ENCODE measurements around the gene ZFYVE28. TPM values are rescaled to one million over a fixed set of nuclear protein-coding genes. Genes with fewer than 3 reads are reported as not detected.
A peak's percentile ranks its signal among the peaks of the same experiment; 100 is the strongest.

The ZFYVE28 gene
- total and polyA plus RNA-seq, 2 of the 8 experiments (the other 6 are each of a cell fraction or from before 2014, with no cell fraction given) = 1.7 to 4.9 TPM

DNA sequence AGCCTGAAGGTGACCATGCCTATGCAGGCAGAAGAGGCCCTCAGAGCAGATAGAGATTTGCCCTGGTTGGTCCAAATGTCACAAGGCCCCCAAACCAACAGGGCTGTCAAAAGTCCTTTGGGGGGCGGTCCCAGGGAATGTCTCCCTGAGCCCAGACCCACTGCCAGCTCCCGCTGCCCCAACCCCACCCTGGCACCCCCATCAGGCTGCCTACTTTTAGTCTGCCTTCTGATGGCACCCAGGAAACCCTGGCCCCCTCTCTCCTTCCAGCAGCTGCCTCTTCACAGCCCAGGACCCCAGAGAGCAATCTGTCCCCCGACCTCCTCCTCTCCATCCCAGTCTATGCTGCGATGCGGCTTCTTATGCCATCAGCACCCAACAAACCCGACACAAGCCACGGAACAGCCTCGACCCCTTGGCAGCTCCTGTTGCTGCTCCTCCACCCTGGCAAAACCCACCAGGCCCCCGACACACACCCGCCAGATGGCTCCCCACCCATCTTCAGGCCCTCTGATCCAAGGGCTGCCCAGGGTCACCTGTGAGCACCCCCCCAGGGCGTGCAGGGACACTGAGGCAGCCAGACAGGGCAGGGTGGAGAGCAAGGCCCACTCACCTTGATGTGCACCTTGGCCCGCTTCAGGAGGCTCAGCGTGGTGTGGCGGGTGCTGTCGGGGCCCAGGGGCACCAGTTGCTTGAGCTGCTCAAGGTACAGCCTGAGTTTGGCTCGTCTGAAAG is 166.5 kb downstream of the ZFYVE28 start:
- Histone ChIP-seq H3K9me3 (ENCODE audit: insufficient read depth in 2 of 2, low read depth in 1 of 2, low read length in 1 of 2) (no peaks in the 10 kb centered on the region), H2BK20ac (ENCODE audit: low read length) (no peak overlapping the region), H2AFZ (ENCODE audit: low read length) (no peak overlapping the region), H2BK5ac (ENCODE audit: low read depth, low read length) (no peak overlapping the region), H3K36me3 (ENCODE audit: control insufficient read depth in 2 of 4, insufficient read depth in 4 of 4, low read length in 3 of 4) (peaks cover 0 to 5% (median 2%) of the 10 kb centered on the region in 4 experiments; a peak in 2 of 8 replicates), H4K91ac (replicated peaks; ENCODE audit: insufficient read length, low read length) (no peak overlapping the region), H3K4me3 (ENCODE audit: extremely low read depth in 1 of 4, insufficient read depth in 2 of 4, low read depth in 3 of 4, low read length in 4 of 4) (no peak overlapping the region), H3K9ac (replicated peaks in 1 of 4; ENCODE audit: extremely low read depth in 1 of 4, low read depth in 3 of 4, low read length in 3 of 4) (no peak overlapping the region), H2BK15ac (ENCODE audit: low read length) (no peak overlapping the region), H3K27me3 (replicated peaks in 1 of 4; ENCODE audit: control insufficient read depth in 3 of 4, extremely low read depth in 1 of 4, insufficient read depth in 3 of 4, low read length in 3 of 4) (no peaks in the 10 kb centered on the region), H3K18ac (ENCODE audit: extremely low read depth, low read length) (no peak overlapping the region), H3K4me2 (ENCODE audit: insufficient read depth in 1 of 2, low read depth in 2 of 2, low read length in 2 of 2) (no peak overlapping the region), H4K5ac (ENCODE audit: insufficient read length, low read depth, low read length) (no peak overlapping the region), H3K23me2 (ENCODE audit: low read depth, low read length) (no peaks in the 10 kb centered on the region), H3K56ac (replicated peaks; ENCODE audit: insufficient read length, low read depth, low read length) (no peak overlapping the region), H3K79me1 (ENCODE audit: low read depth, low read length) (no peaks in the 10 kb centered on the region), H3K4me1 (replicated peaks in 1 of 4; ENCODE audit: control insufficient read depth in 3 of 4, insufficient read depth in 4 of 4, low read length in 3 of 4) (0 out of 7 replicates have a peak, but pooled peaks cover 0 to 4% (median 0%) of the 10 kb centered on the region in 4 experiments), H2AK5ac (ENCODE audit: low read depth, low read length) (no peak overlapping the region), H4K20me1 (replicated peaks in 1 of 2; ENCODE audit: control insufficient read depth in 1 of 2, insufficient read depth in 2 of 2, low read length in 2 of 2) (peaks cover 0 to 5% of the 10 kb centered on the region in 2 experiments), H3K14ac (ENCODE audit: insufficient read length) (no peak overlapping the region), H3K23ac (ENCODE audit: insufficient read length) (no peak overlapping the region), H2BK12ac (ENCODE audit: low read depth, low read length) (no peak overlapping the region), H3K27ac (ENCODE audit: low read depth, low read length) (no peak overlapping the region), H3K79me2 (ENCODE audit: control insufficient read depth in 1 of 2, insufficient read depth in 2 of 2, low read length in 2 of 2) (no peaks in the 10 kb centered on the region), H4K8ac (ENCODE audit: extremely low read depth, insufficient read depth, low read length) (peak overlapping the region; percentile 25; the same call in 1 of the 2 replicates), H3K4ac (replicated peaks; ENCODE audit: insufficient read length, low read depth, low read length) (no peak overlapping the region), H2BK120ac (replicated peaks; ENCODE audit: low read depth, low read length) (no peak overlapping the region)
- FAIRE-seq = no peak
- peak in 1 of 2 experiments; percentile 39 for DNase-seq (ENCODE audit: low read depth in 1 of 2, low spot score in 2 of 2)
- WGBS, 2 experiments (ENCODE audit: extremely low coverage in 1 of 2, insufficient coverage in 1 of 2, insufficient read length in 1 of 2, insufficient replicate concordance in 2 of 2, low coverage in 1 of 2, low lambda C conversion rate in 2 of 2, missing lambda C conversion rate in 1 of 2) = 91% methylated on average over 14 of the region's 16 CpGs; no CpG with 5 or more reads in 1 of the 2 experiments
- ChIA-PET POLR2A (ENCODE audit: partially characterized antibody) (interaction anchor here (0.8 kb wide), 1 partner anchor 13 kb away, joined by 3 read pairs; no protein-coding TSS in a partner anchor), CTCF (ENCODE audit: partially characterized antibody) (no interaction called here)
- no peak for TF ChIP-seq SP1 (IDR thresholded peaks at IDR 0.05; ENCODE audit: low read depth, low read length)
- TF ChIP-seq KDM5A (IDR thresholded peaks at IDR 0.05; ENCODE audit: low read length) = no peak
- no peak for TF ChIP-seq RFX5 (IDR thresholded peaks at IDR 0.05; ENCODE audit: borderline replicate concordance, low read depth, low read length)
- TF ChIP-seq PHF8 (conservative IDR thresholded peaks at IDR 0.05; ENCODE audit: low read depth, low read length) = no peak
- TF ChIP-seq EP300 (IDR thresholded peaks at IDR 0.05; ENCODE audit: borderline replicate concordance in 1 of 2, low read depth in 2 of 2, low read length in 2 of 2) = no peak
- TF ChIP-seq TCF12 (IDR thresholded peaks at IDR 0.05; ENCODE audit: low read depth, low read length) = no peak
- TF ChIP-seq SP4 (IDR thresholded peaks at IDR 0.05; ENCODE audit: low read length) = no peak
- TF ChIP-seq YY1 (IDR thresholded peaks at IDR 0.05; ENCODE audit: low read depth, low read length) = no peak
- no peak for TF ChIP-seq EZH2 (IDR thresholded peaks at IDR 0.05; ENCODE audit: low read depth, low read length, severe bottlenecking)
- no peak for TF ChIP-seq BACH1 (IDR thresholded peaks at IDR 0.05; ENCODE audit: low read length)
- no peak for TF ChIP-seq ZNF274 (IDR thresholded peaks at IDR 0.05; ENCODE audit: borderline replicate concordance, extremely low read depth, low read length)
- no peak for TF ChIP-seq KDM1A (IDR thresholded peaks at IDR 0.05; ENCODE audit: borderline replicate concordance, low read length)

Measured in H1 (cell line).